ENCODE results near the gene ZNF213.

GRCh38 chr16:3142770-3143169 lies 7.9 kb downstream of the ZNF213 start:
- TF ChIP-seq ZNF274 (IDR thresholded peaks at IDR 0.05; ENCODE audit: low read depth, low read length) (no peak), YY1 (IDR thresholded peaks at IDR 0.05; ENCODE audit: insufficient read depth, insufficient read length) (no peak), SUZ12 (IDR thresholded peaks at IDR 0.05; ENCODE audit: extremely low read depth, insufficient read depth, insufficient read length) (no peak)

All from NT2/D1 (cell line).